ENCODE data around the gene SLC18A2. TPM values are rescaled to one million over a fixed set of nuclear protein-coding genes. Genes with fewer than 3 reads are reported as not detected.
A peak's percentile ranks its signal among the peaks of the same experiment; 100 is the strongest.

The SLC18A2 gene
- total RNA-seq, 1 experiment from 2014 or later, result 4.0 TPM

- Histone ChIP-seq H2BK5ac (ENCODE audit: insufficient read length, low read length) (no peak overlapping the region), H3K27ac (ENCODE audit: insufficient read length, low read depth, low read length) (no peak overlapping the region), H4K5ac (ENCODE audit: insufficient read length, low read depth, low read length) (no peak overlapping the region), H3T11ph (ENCODE audit: low read length) (no peak overlapping the region), H2BK15ac (ENCODE audit: low read depth, low read length) (no peak overlapping the region), H3K23ac (ENCODE audit: insufficient read length, low read depth, low read length) (no peak overlapping the region), H2AFZ (ENCODE audit: low read length) (no peak overlapping the region), H3K79me1 (ENCODE audit: insufficient read depth, low read depth, low read length, poor library complexity, severe bottlenecking) (no peaks in the 10 kb centered on the region), H4K91ac (ENCODE audit: insufficient read length, low read depth, low read length) (no peak overlapping the region), H3K56ac (ENCODE audit: insufficient read length, low read depth, low read length) (no peak overlapping the region), H3K18ac (ENCODE audit: insufficient read length, low read depth, low read length) (no peak overlapping the region), H2BK120ac (ENCODE audit: low read depth, low read length, poor library complexity, severe bottlenecking) (no peak overlapping the region), H3K23me2 (ENCODE audit: insufficient read length, low read depth, low read length, poor library complexity, severe bottlenecking) (peaks cover 7% of the 10 kb centered on the region), H3K79me2 (ENCODE audit: insufficient read depth, low read length) (no peaks in the 10 kb centered on the region), H2BK20ac (ENCODE audit: low read depth, low read length, poor library complexity, severe bottlenecking) (no peak overlapping the region), H2AK5ac (ENCODE audit: insufficient read length, low read length) (no peak overlapping the region), H2BK12ac (ENCODE audit: insufficient read length, low read depth, low read length) (no peak overlapping the region), H3K27me3 (ENCODE audit: insufficient read depth, low read length) (peaks cover 12% of the 10 kb centered on the region; the same call in 1 of the 2 replicates), H3K9ac (ENCODE audit: extremely low read depth, insufficient read length, low read length) (no peak overlapping the region), H3K4me1 (ENCODE audit: insufficient read depth, low read length) (no peaks in the 10 kb centered on the region; the same call in 1 of the 2 replicates), H4K8ac (replicated peaks; ENCODE audit: insufficient read length, low read depth, low read length) (no peak overlapping the region), H3K4ac (ENCODE audit: low read depth, low read length) (no peak overlapping the region), H4K20me1 (ENCODE audit: control insufficient read depth, insufficient read depth, insufficient read length) (no peaks in the 10 kb centered on the region), H3K9me3 (ENCODE audit: control insufficient read depth, low read depth, low read length) (no peaks in the 10 kb centered on the region), H3K4me2 (ENCODE audit: insufficient read depth, insufficient read length, low read length) (peak overlapping the region; percentile 67), H3K14ac (ENCODE audit: insufficient read depth, low read length) (peak overlapping the region; percentile 38)
- peaks cover 71% of the 10 kb centered on the region for H3K27me3 Mint-ChIP-seq (ENCODE audit: low read depth)
- H3K4me1 Mint-ChIP-seq, result peaks cover 18 to 24% of the 10 kb centered on the region in 2 experiments
- WGBS (ENCODE audit: extremely low coverage, insufficient read length, low lambda C conversion rate), result no CpG with 5 or more reads among the region's 22 CpGs
- no peak overlapping the region for H3K27ac Mint-ChIP-seq
- H3K9me3 Mint-ChIP-seq, result peaks cover 2% of the 10 kb centered on the region in 2 experiments; a peak in 2 of 5 replicates
- DNase-seq, result peak; percentile 86
- peak overlapping the region; percentile 67 to 82 for H3K4me3 Mint-ChIP-seq
- H3K36me3 Mint-ChIP-seq (ENCODE audit: insufficient read depth in 1 of 3, low read depth in 3 of 3), result no peaks in the 10 kb centered on the region; a peak in 1 of 7 replicates
- no peak for TF ChIP-seq CTCF (conservative IDR thresholded peaks at IDR 0.05)
Measured at GRCh38 chr10:117217196-117217761, 23.6 kb upstream of the SLC18A2 start.

All from H9 (cell line).